ENCODE measurements around the gene TMTC2.
A peak's percentile ranks its signal among the peaks of the same experiment; 100 is the strongest.

The TMTC2 gene

GRCh38 chr12:82686168-82687020 lies at the start of gene TMTC2:
Gene TMTC2 (plus strand): TSS chr12:82686906.
- peak; percentile 90 for DNase-seq (ENCODE audit: low read depth)

- DNase-seq (ENCODE audit: low read depth) = no peak
Observed at GRCh38 chr12:82638324-82638723, 48.4 kb upstream of the TMTC2 start.

GRCh38 chr12:82644896-82645295 lies 41.8 kb upstream of the TMTC2 start:
- DNase-seq (ENCODE audit: low read depth) = no peak

GRCh38 chr12:82645414-82645813 lies 41.3 kb upstream of the TMTC2 start:
- no peak for DNase-seq (ENCODE audit: low read depth)

GRCh38 chr12:82647853-82648252 lies 38.9 kb upstream of the TMTC2 start:
- no peak for DNase-seq (ENCODE audit: low read depth)

GRCh38 chr12:82648259-82648909 lies 38.3 kb upstream of the TMTC2 start:
- no peak for DNase-seq (ENCODE audit: low read depth)

GRCh38 chr12:82650627-82651337 lies 35.9 kb upstream of the TMTC2 start:
- peak; percentile 31 for DNase-seq (ENCODE audit: low read depth)

DNA sequence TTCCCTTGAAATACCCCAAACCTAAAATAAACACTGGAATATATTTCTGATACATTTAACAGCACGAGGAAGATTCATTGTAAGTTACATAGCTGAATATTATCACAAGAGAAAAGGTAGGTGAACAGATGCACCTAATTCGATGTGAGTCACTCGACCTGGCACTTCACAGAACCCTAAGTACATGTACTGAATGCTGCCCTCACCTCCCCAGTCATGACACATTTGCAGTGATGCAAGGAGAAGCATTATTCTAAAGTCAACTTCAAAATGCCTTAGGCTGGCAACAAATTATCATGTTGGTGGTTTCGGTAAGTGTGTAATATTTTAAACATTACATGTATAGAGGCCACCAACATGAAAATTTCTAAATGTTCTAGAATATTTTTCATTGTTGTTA lies 35.2 kb upstream of the TMTC2 start:
- DNase-seq (ENCODE audit: low read depth) = no peak

DNA sequence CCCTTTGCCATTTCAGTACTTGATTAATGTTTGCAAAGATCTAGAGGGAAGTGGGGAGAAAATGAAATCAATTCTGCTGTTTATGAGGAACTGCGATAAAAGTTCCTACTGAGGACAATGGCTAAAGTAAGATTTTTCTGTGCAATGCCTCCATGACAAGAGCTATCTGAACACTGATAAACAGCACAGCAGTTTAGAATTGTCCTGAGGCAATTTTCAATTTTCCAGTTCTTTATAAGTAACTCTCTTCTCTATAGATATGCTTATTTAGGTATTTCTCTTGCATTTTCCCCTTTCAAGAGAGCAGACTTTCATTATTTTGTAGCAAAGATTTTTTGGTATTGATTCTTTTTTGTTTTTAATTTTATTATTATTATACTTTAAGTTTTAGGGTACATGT lies 34.6 kb upstream of the TMTC2 start:
- no peak for DNase-seq (ENCODE audit: low read depth)

- no peak for DNase-seq (ENCODE audit: low read depth)
Observed at GRCh38 chr12:82655751-82656150, 31.0 kb upstream of the TMTC2 start.

DNA sequence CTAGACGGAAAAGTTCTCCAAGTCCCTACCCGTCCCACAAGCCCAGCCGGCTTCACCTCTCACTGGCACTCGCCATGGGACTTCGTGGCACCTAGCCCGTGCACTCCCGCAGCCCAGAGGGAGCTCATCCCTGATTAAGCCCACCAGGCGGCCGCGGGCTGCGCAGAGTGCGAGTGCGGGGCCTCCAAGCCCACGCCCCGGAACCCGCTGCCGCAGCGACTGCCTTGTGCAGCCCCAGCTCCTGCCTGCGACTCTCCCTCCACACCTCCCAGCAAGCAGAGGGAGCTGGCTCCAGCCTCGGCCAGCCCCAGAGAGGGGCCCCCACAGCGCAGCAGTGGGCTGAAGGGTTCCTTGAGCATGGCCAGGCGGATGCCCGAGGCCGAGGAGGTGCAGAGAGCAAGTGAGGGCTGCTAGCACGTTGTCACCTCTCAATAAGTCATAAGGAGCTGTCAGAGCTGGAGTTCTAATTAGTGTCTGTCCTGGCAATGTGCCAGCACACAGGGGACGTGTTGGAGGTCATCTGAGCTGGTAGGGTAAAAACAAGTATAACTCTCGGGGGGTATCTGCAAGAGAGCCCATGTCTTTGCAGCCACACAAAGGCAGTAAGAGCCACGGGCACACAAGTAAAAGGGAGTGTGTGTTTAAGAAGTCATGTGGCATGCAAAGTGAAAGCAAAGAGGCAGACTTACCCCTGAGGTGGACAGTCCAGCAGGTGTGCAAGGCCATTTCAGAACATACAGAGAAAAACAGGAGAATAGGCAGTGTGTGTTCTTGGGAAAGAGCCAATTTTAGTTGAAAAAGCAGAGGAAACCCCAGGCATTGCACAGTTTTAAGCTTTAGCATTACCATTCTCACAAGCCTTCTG lies 27.1 kb upstream of the TMTC2 start:
- no peak for DNase-seq (ENCODE audit: low read depth)

GRCh38 chr12:82660541-82661325 lies 26.0 kb upstream of the TMTC2 start:
- DNase-seq (ENCODE audit: low read depth) = peak; percentile 60

- no peak for DNase-seq (ENCODE audit: low read depth)
Observed at GRCh38 chr12:82663893-82664292, 22.8 kb upstream of the TMTC2 start.

- no peak for DNase-seq (ENCODE audit: low read depth)
Observed at GRCh38 chr12:82665142-82665923, 21.4 kb upstream of the TMTC2 start.

- no peak for DNase-seq (ENCODE audit: low read depth)
Observed at GRCh38 chr12:82666830-82667229, 19.9 kb upstream of the TMTC2 start.

DNA sequence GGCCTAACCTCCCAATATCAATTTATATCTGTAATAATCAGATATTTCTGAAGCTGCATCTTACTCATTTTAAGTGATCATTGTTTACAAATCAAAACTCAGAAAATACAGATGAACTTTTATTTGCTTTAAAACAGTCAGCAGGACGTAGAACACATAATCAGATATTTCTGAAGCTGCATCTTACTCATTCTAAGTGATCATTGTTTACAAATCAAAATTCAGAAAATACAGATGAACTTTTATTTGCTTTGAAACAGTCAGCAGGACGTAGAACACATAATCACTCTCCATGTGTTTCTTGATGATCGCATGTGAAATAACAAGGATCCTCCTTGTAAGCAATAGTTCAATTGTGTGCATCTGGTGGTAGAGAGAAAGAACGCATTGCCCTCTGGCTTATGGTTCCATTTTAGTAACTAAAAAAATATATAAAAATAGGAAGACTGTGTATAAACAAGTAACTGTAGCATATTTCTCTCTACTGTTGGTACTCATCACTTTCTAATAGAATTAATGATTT lies 15.0 kb upstream of the TMTC2 start:
- no peak for DNase-seq (ENCODE audit: low read depth)

- DNase-seq (ENCODE audit: low read depth) = peak; percentile 8
Observed at GRCh38 chr12:82672811-82673495, 13.8 kb upstream of the TMTC2 start.

DNA sequence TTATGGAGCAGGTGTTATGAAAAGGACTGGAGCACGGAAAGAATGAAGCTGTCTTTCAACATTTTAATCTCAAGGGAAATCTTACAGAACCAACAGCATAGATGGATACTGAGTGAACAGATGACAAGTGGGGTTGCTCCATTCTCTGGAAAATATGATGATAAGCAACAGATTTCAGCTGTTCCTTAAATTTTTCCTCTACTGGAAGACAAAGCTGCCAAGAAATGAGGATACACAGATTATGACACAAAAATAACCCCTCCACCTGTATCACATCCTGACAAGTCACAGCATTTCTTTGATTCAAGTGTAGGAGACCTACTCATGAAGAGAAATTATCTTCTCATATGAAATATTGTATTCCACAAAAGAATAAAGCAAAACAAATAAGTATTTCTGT lies 13.0 kb upstream of the TMTC2 start:
- DNase-seq (ENCODE audit: low read depth) = no peak

- DNase-seq (ENCODE audit: low read depth) = no peak
Observed at GRCh38 chr12:82675246-82675645, 11.5 kb upstream of the TMTC2 start.
